B cell (primary cell): ENCODE results near the gene DUSP23. TPM values are rescaled to one million over a fixed set of nuclear protein-coding genes. Genes with fewer than 3 reads are reported as not detected.

ENCODE experiments used
- ATAC-seq: fragments of 200-7000 bp; cut with Tn5 transposase; one replicate; pipeline ENCODE4 v1.10.0; 2021; ENCODE audit warnings: low read depth, mild to moderate bottlenecking, moderate number of reproducible peaks, moderate library complexity
- CTCF ChIA-PET: fragments of 350-600 bp; sonication (Branson Sonifier 250); formaldehyde crosslinking; loops from one replicate; lab custom pipeline; 2021; ENCODE audit warnings: antibody characterized with exemption, inconsistent platforms; lab: Charles Lee
- POLR2A ChIA-PET: fragments of 350-600 bp; sonication (Branson Sonifier 250); formaldehyde crosslinking; loops from one replicate; lab custom pipeline; 2021; ENCODE audit warnings: antibody characterized with exemption; lab: Charles Lee
- DNase-seq: peaks from one replicate; pipeline ENCODE4 v3.0.0; 2013
- H2AFZ ChIP-seq: 2 replicates; pipeline ENCODE4 v1.6.1; 2012; ENCODE audit warnings: mild to moderate bottlenecking, low read depth, low read length; ENCODE audit not compliant: insufficient read depth, poor library complexity, severe bottlenecking
- H3K27ac ChIP-seq, 2 donors: 1 replicate in 1 of 2; 2 replicates in 1 of 2; pipeline ENCODE4 v1.5.1; 2012 to 2013; ENCODE audit warnings: low read length in 2 of 2, mild to moderate bottlenecking in 2 of 2, moderate library complexity in 1 of 2
- H3K27me3 ChIP-seq, 4 experiments: fragments of 200-600 bp in 1 of 4; sonication (generic) in 1 of 4; replicated peaks in 1 of 4; 1 replicate in 2 of 4; 2 replicates in 2 of 4; pipeline versions ENCODE4 v1.6.1 to v1.7.0; 2013 to 2016; ENCODE audit warnings: low read length in 3 of 4, mild to moderate bottlenecking in 2 of 4, mixed read lengths in 1 of 4, moderate library complexity in 1 of 4; ENCODE audit not compliant: insufficient read depth in 4 of 4, control insufficient read depth in 3 of 4; ENCODE audit errors: control extremely low read depth in 1 of 4
- H3K36me3 ChIP-seq, 2 experiments: replicated peaks in 1 of 2; 1 replicate in 1 of 2; 2 replicates in 1 of 2; pipeline versions ENCODE4 v1.6.1 to v1.7.1; 2013; ENCODE audit warnings: low read length in 1 of 2; ENCODE audit not compliant: insufficient read depth in 2 of 2, control insufficient read depth in 1 of 2; ENCODE audit errors: control extremely low read depth in 1 of 2, extremely low read depth in 1 of 2
- H3K4me1 ChIP-seq, 2 donors: fragments of 200-600 bp in 1 of 2; sonication (generic) in 1 of 2; 1 replicate in 1 of 2; 2 replicates in 1 of 2; pipeline versions ENCODE4 v1.5.1 to v1.6.1; 2013 to 2017; ENCODE audit warnings: low read length in 2 of 2; ENCODE audit not compliant: control insufficient read depth in 2 of 2, insufficient read depth in 2 of 2
- H3K4me2 ChIP-seq: replicated peaks from 2 replicates; pipeline ENCODE3; 2012; ENCODE audit warnings: mild to moderate bottlenecking, low read depth, low read length; ENCODE audit not compliant: poor library complexity, severe bottlenecking
- H3K4me3 ChIP-seq, 5 experiments: fragments of 200-600 bp in 1 of 5; sonication (generic) in 1 of 5; 1 replicate in 3 of 5; 2 replicates in 2 of 5; pipeline versions ENCODE4 v1.5.1 to v1.7.0; 2011 to 2016; ENCODE audit warnings: low read length in 4 of 5, mild to moderate bottlenecking in 4 of 5, low read depth in 2 of 5, control low read depth in 1 of 5, moderate library complexity in 1 of 5; ENCODE audit not compliant: insufficient read depth in 1 of 5; ENCODE audit errors: control extremely low read depth in 1 of 5, extremely low read depth in 1 of 5
- H3K79me2 ChIP-seq: fragments of 200-600 bp; sonication (generic); one replicate; pipeline ENCODE4 v1.6.0; 2016; ENCODE audit warnings: low read length; ENCODE audit not compliant: control insufficient read depth, insufficient read depth
- H3K9ac ChIP-seq: fragments of 200-600 bp; sonication (generic); 2 replicates; pipeline ENCODE4 v1.6.1; 2017; ENCODE audit warnings: mild to moderate bottlenecking, low read length, moderate library complexity
- H3K9me3 ChIP-seq, 3 donors: one replicate each; pipeline versions ENCODE4 v1.6.1 to v1.7.1; 2013; ENCODE audit warnings: low read length in 2 of 3; ENCODE audit not compliant: control insufficient read depth in 2 of 3, insufficient read depth in 1 of 3; ENCODE audit errors: control extremely low read depth in 1 of 3
- H4K20me1 ChIP-seq: 2 replicates; pipeline ENCODE4 v1.6.0; 2012; ENCODE audit warnings: mild to moderate bottlenecking, low read length; ENCODE audit not compliant: insufficient read depth, control insufficient read depth, poor library complexity, severe bottlenecking
- H3K27ac Mint-ChIP-seq: one replicate; pipeline ENCODE4 v1.8.0; 2021; ENCODE audit warnings: mixed read lengths
- H3K27me3 Mint-ChIP-seq: one replicate; pipeline ENCODE4 v1.8.0; 2021; ENCODE audit warnings: mixed read lengths
- H3K4me1 Mint-ChIP-seq: one replicate; pipeline ENCODE4 v1.8.0; 2021; ENCODE audit warnings: mixed read lengths
- H3K4me3 Mint-ChIP-seq: one replicate; pipeline ENCODE4 v1.8.0; 2021; ENCODE audit warnings: mixed read lengths
- H3K9me3 Mint-ChIP-seq: one replicate; pipeline ENCODE4 v1.8.0; 2022; ENCODE audit warnings: mixed read lengths; ENCODE audit not compliant: insufficient read depth
- CTCF ChIP-seq: fragments of 200-600 bp; IDR thresholded peaks from one replicate; pipeline ENCODE4 v1.8.0; 2022; ENCODE audit warnings: antibody characterized with exemption, mild to moderate bottlenecking
- EZH2 ChIP-seq: IDR thresholded peaks from 2 replicates; pipeline ENCODE4 v1.6.1; 2012; ENCODE audit warnings: borderline replicate concordance, low read depth, mild to moderate bottlenecking, moderate library complexity, low read length; ENCODE audit not compliant: insufficient read depth, poor library complexity, severe bottlenecking
- WGBS: methylation state at CpG from one replicate; pipeline ENCODE4 v1.1.5; 2013; ENCODE audit warnings: missing lambda C conversion rate; ENCODE audit not compliant: insufficient coverage; 5-methylcytosine and 5-hydroxymethylcytosine counted together
- intact Hi-C: fragments of 100-400 bp; cut with micrococcal nuclease; formaldehyde crosslinking; loops from one replicate; pipeline ENCODE4 v1.10.0; 2022
- polyA plus RNA-seq: library from polyadenylated mRNA; depleted of rRNA; stranded (reverse); fragments of >200 nt; gene quantifications from 2 replicates; pipeline ENCODE4 v1.2.3, GENCODE V29; 2012
- total RNA-seq, 2 donors: library from RNA; stranded (reverse); fragments of 120-200 nt in 1 of 2; gene quantifications; 1 replicate in 1 of 2; 2 replicates in 1 of 2; pipeline versions ENCODE4 v1.2.3 to v1.2.4, GENCODE V29; 2013 to 2022

The DUSP23 gene
- total and polyA plus RNA-seq, 2 donors (not counting 1 experiment from before 2014, with no cell fraction given): 9.6 to 15.8 TPM

GRCh38 chr1:159737238-159737916, 43.4 kb upstream of the DUSP23 start:
- Histone ChIP-seq H3K4me2 (no peak overlapping the region), H3K4me3 (no peak overlapping the region), H3K36me3 (no peaks in the 10 kb centered on the region), H3K4me1 (no peaks in the 10 kb centered on the region), H3K9me3 (no peaks in the 10 kb centered on the region), H3K9ac (no peak overlapping the region), H3K79me2 (no peaks in the 10 kb centered on the region), H2AFZ (no peak overlapping the region), H3K27ac (no peak overlapping the region), H3K27me3 (peaks cover 0 to 2% (median 0%) of the 10 kb centered on the region in 4 experiments), H4K20me1 (no peaks in the 10 kb centered on the region)
- intact Hi-C loops: no loop called here
- DNase-seq: no peak
- TF ChIP-seq CTCF: no peak
- no peak for TF ChIP-seq EZH2
- peaks cover 7% of the 10 kb centered on the region for H3K9me3 Mint-ChIP-seq
- no peak overlapping the region for H3K4me3 Mint-ChIP-seq
- no peak for ATAC-seq
- peaks cover 22% of the 10 kb centered on the region for H3K27me3 Mint-ChIP-seq
- H3K27ac Mint-ChIP-seq: no peak overlapping the region
- WGBS: 92% methylated on average over 2 of the region's 4 CpGs
- no peaks in the 10 kb centered on the region for H3K4me1 Mint-ChIP-seq
- CTCF ChIA-PET: no interaction called here
- POLR2A ChIA-PET: no interaction called here

- no CpG with 5 or more reads among the region's 5 CpGs for WGBS
- H4K20me1 ChIP-seq: no peaks in the 10 kb centered on the region
- DNase-seq (no peak), ATAC-seq (no peak)
- H3K27me3 ChIP-seq: peaks cover 0 to 6% (median under 1%) of the 10 kb centered on the region in 4 experiments
- intact Hi-C loops: no loop called here
- Mint-ChIP-seq H3K27me3 (peaks cover 12% of the 10 kb centered on the region), H3K4me1 (no peaks in the 10 kb centered on the region), H3K27ac (no peak overlapping the region), H3K4me3 (no peak overlapping the region), H3K9me3 (peaks cover 7% of the 10 kb centered on the region)
- no peak overlapping the region for H3K4me2 ChIP-seq
- CTCF ChIA-PET: no interaction called here
- TF ChIP-seq CTCF (no peak), EZH2 (no peak)
- no peak overlapping the region for H3K27ac ChIP-seq
- H3K9ac ChIP-seq: no peak overlapping the region
- H3K4me3 ChIP-seq: no peak overlapping the region
- H3K4me1 ChIP-seq: no peaks in the 10 kb centered on the region
- no peak overlapping the region for H2AFZ ChIP-seq
- H3K9me3 ChIP-seq: no peaks in the 10 kb centered on the region
- no peaks in the 10 kb centered on the region for H3K79me2 ChIP-seq
- H3K36me3 ChIP-seq: no peaks in the 10 kb centered on the region
- POLR2A ChIA-PET: no interaction called here
Measured at GRCh38 chr1:159743651-159744410, 36.9 kb upstream of the DUSP23 start.
